HEK293 (cell line): Measurements from ENCODE around the gene KCP.

ENCODE experiments used
- CTCF ChIA-PET: fragments of 350-600 bp; formaldehyde crosslinking; extraction: SDS; loops from one replicate; lab custom pipeline; 2021; ENCODE audit warnings: antibody characterized with exemption; lab: Yijun Ruan, JAX
- POLR2A ChIA-PET: fragments of 300-600 bp; formaldehyde crosslinking; extraction: SDS; loops from one replicate; lab custom pipeline; 2020; ENCODE audit warnings: antibody characterized with exemption, inconsistent platforms; lab: Yijun Ruan, JAX
- H3K27ac ChIP-seq: fragments of 200-500 bp; sonication (Bioruptor generic); 2 replicates; pipeline ENCODE4 v1.5.1; 2014; ENCODE audit warnings: low read depth, low read length, control low read depth, inconsistent platforms; ENCODE audit errors: extremely low read depth
- H3K36me3 ChIP-seq, 2 experiments: fragments of 200-500 bp in 1 of 2; sonication (Bioruptor generic) in 1 of 2; 1 replicate in 1 of 2; 2 replicates in 1 of 2; pipeline ENCODE4 v1.5.1; 2014 to 2017; ENCODE audit warnings: inconsistent platforms in 2 of 2, low read length in 2 of 2; ENCODE audit not compliant: control insufficient read depth in 2 of 2, insufficient read depth in 1 of 2
- H3K4me1 ChIP-seq: fragments of 200-500 bp; sonication (Bioruptor generic); 2 replicates; pipeline ENCODE4 v1.5.1; 2014; ENCODE audit warnings: mild to moderate bottlenecking, low read length, inconsistent platforms; ENCODE audit not compliant: control insufficient read depth, insufficient read depth
- H3K4me3 ChIP-seq: 2 replicates; pipeline ENCODE4 v1.5.1; 2011; ENCODE audit warnings: low read depth, mild to moderate bottlenecking, control low read depth, low read length, moderate library complexity
- H3K9me3 ChIP-seq: fragments of 200-500 bp; sonication (Bioruptor generic); 2 replicates; pipeline ENCODE4 v1.5.1; 2014; ENCODE audit warnings: low read depth, low read length, inconsistent platforms; ENCODE audit not compliant: control insufficient read depth, insufficient read depth
- GLIS2 ChIP-seq: fragments of 450-650 bp; formaldehyde crosslinking; IDR thresholded peaks from 2 replicates; pipeline ENCODE4 v1.5.1; 2016; ENCODE audit warnings: missing biosample characterization, missing genetic modification characterization
- IKZF3 ChIP-seq: fragments of 450-650 bp; IDR thresholded peaks from 2 replicates; pipeline ENCODE4 v1.5.0; 2018; ENCODE audit warnings: missing biosample characterization, mild to moderate bottlenecking, missing genetic modification characterization, moderate library complexity
- KLF8 ChIP-seq: fragments of 450-650 bp; formaldehyde crosslinking; IDR thresholded peaks from 2 replicates; pipeline ENCODE4 v1.5.1; 2016; ENCODE audit warnings: missing biosample characterization, missing genetic modification characterization
- SP3 ChIP-seq: fragments of 450-650 bp; formaldehyde crosslinking; IDR thresholded peaks from 2 replicates; pipeline ENCODE4 v1.5.1; 2016; ENCODE audit warnings: missing biosample characterization, missing genetic modification characterization
- TRIM28 ChIP-seq: IDR thresholded peaks from 2 replicates; pipeline ENCODE4 v1.6.1; 2011; ENCODE audit warnings: low read length, control low read depth, borderline replicate concordance
- ZBTB17 ChIP-seq: fragments of 450-650 bp; formaldehyde crosslinking; IDR thresholded peaks from 2 replicates; pipeline ENCODE4 v1.5.1; 2016; ENCODE audit warnings: missing biosample characterization, missing genetic modification characterization
- ZFHX2 ChIP-seq: fragments of 450-650 bp; formaldehyde crosslinking; conservative IDR thresholded peaks from 2 replicates; pipeline ENCODE4 v1.5.1; 2016; ENCODE audit warnings: missing biosample characterization, missing genetic modification characterization
- ZNF10 ChIP-seq: fragments of 450-650 bp; formaldehyde crosslinking; IDR thresholded peaks from 2 replicates; pipeline ENCODE4 v1.5.1; 2017; ENCODE audit warnings: missing biosample characterization, missing genetic modification characterization
- ZNF184 ChIP-seq: fragments of 450-650 bp; IDR thresholded peaks from 2 replicates; pipeline ENCODE4 v1.5.1; 2018; ENCODE audit warnings: missing biosample characterization, mild to moderate bottlenecking, missing genetic modification characterization
- ZNF211 ChIP-seq: fragments of 450-650 bp; formaldehyde crosslinking; IDR thresholded peaks from 2 replicates; pipeline ENCODE4 v1.5.1; 2016; ENCODE audit warnings: low read depth, missing biosample characterization, missing genetic modification characterization
- ZNF501 ChIP-seq: fragments of 450-650 bp; formaldehyde crosslinking; IDR thresholded peaks from 2 replicates; pipeline ENCODE4 v1.5.1; 2016; ENCODE audit warnings: missing biosample characterization, missing genetic modification characterization
- ZNF544 ChIP-seq: fragments of 450-650 bp; formaldehyde crosslinking; IDR thresholded peaks from 2 replicates; pipeline ENCODE4 v1.5.0; 2017; ENCODE audit warnings: missing biosample characterization, missing genetic modification characterization
- ZNF548 ChIP-seq: fragments of 450-650 bp; formaldehyde crosslinking; IDR thresholded peaks from 2 replicates; pipeline ENCODE4 v1.5.1; 2016; ENCODE audit warnings: missing biosample characterization, missing genetic modification characterization
- ZNF585B ChIP-seq: fragments of 450-650 bp; formaldehyde crosslinking; IDR thresholded peaks from 2 replicates; pipeline ENCODE4 v1.5.1; 2016; ENCODE audit warnings: missing biosample characterization, missing genetic modification characterization
- ZNF654 ChIP-seq: fragments of 450-650 bp; formaldehyde crosslinking; IDR thresholded peaks from 2 replicates; pipeline ENCODE4 v1.5.1; 2016; ENCODE audit warnings: low read depth, missing biosample characterization, missing genetic modification characterization
- ZNF660 ChIP-seq: fragments of 450-650 bp; IDR thresholded peaks from 2 replicates; pipeline ENCODE4 v1.5.1; 2018; ENCODE audit warnings: missing biosample characterization, mild to moderate bottlenecking, missing genetic modification characterization
- ZNF777 ChIP-seq: fragments of 450-650 bp; formaldehyde crosslinking; IDR thresholded peaks from 2 replicates; pipeline ENCODE4 v1.5.1; 2017; ENCODE audit warnings: missing biosample characterization, missing genetic modification characterization, borderline replicate concordance
- TF ChIP-seq, protein P1 (sequence below): fragments of 450-650 bp; formaldehyde crosslinking; IDR thresholded peaks from 2 replicates; pipeline ENCODE4 v1.5.1; 2017; ENCODE audit warnings: missing biosample characterization, missing genetic modification characterization
- TF ChIP-seq, protein P2 (sequence below): fragments of 450-650 bp; formaldehyde crosslinking; IDR thresholded peaks from 2 replicates; pipeline ENCODE4 v1.5.1; 2016; ENCODE audit warnings: missing biosample characterization, missing genetic modification characterization, borderline replicate concordance

Gene KCP

DNA sequence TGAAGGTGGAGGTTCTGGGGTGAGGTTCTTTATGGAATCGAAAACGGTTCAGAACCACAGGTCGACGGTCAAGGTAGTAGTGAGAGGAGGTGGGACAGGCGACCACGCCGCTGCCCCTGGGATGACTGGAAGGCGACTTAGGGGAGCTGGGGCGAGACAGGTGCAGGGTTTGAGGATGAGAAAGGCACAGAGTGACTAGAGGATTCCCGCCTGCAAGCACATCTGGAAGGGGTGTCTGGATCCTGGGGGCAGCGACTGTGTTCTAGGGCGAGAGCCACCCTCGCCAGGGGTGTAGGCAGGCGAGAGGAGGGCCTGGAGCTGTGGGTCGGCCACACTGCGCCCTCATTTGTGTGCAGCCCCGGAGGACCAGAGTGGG lies 26.8 kb upstream of the KCP start:
- H3K9me3 ChIP-seq: no peaks in the 10 kb centered on the region
- H3K27ac ChIP-seq: peak overlapping the region; percentile 66; the same call in 1 of the 2 replicates
- no peaks in the 10 kb centered on the region for H3K4me1 ChIP-seq
- no peak overlapping the region for H3K4me3 ChIP-seq
- no peaks in the 10 kb centered on the region for H3K36me3 ChIP-seq
- ChIA-PET POLR2A (interaction anchor here (0.6 kb wide), 1 partner anchor 415 kb away, joined by 5 read pairs; no protein-coding TSS in a partner anchor), CTCF (interaction anchor here (0.7 to 1.2 kb wide), 2 partner anchors 110 to 154 kb away, joined by 4 read pairs; no protein-coding TSS in a partner anchor)
- TF ChIP-seq, protein P1, sequence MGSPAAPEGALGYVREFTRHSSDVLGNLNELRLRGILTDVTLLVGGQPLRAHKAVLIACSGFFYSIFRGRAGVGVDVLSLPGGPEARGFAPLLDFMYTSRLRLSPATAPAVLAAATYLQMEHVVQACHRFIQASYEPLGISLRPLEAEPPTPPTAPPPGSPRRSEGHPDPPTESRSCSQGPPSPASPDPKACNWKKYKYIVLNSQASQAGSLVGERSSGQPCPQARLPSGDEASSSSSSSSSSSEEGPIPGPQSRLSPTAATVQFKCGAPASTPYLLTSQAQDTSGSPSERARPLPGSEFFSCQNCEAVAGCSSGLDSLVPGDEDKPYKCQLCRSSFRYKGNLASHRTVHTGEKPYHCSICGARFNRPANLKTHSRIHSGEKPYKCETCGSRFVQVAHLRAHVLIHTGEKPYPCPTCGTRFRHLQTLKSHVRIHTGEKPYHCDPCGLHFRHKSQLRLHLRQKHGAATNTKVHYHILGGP (tag by site-specific recombination): no peak
- TF ChIP-seq ZNF777: 0 out of 2 replicates have a peak, but pooled peaks have one; percentile 25

DNA sequence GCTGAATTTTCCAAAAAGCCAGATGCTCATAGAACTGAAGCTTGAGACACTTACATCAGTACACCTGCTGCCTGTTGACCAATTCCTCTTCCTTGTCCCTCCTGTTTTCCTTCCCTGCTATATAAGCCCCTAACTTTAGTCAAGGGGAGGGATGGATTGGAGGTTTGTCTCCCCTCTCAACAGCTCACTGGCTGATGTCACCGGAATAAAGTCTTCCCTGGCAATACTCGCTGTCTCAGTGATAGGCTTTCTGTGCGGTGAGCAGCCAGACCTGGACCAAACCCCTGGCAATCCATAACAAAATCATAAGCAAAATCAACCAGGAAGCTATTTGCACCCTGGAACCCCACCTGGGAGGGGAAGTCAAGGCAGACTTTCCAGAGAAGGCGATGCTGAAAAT lies 26.3 kb upstream of the KCP start:
- Histone ChIP-seq H3K4me3 (no peak overlapping the region), H3K4me1 (no peaks in the 10 kb centered on the region), H3K9me3 (no peaks in the 10 kb centered on the region), H3K36me3 (no peaks in the 10 kb centered on the region), H3K27ac (no peak overlapping the region)
- CTCF ChIA-PET: interaction anchor here (0.7 to 1.2 kb wide), 2 partner anchors 110 to 154 kb away, joined by 4 read pairs; no protein-coding TSS in a partner anchor
- POLR2A ChIA-PET: interaction anchor here (0.6 kb wide), 1 partner anchor 1413 kb away, joined by 4 read pairs; no protein-coding TSS in a partner anchor
- peak; percentile 65; the same call in 1 of the 2 replicates for TF ChIP-seq ZBTB17 (tag by site-specific recombination)
- no peak for TF ChIP-seq ZNF10 (tag by site-specific recombination)

DNA sequence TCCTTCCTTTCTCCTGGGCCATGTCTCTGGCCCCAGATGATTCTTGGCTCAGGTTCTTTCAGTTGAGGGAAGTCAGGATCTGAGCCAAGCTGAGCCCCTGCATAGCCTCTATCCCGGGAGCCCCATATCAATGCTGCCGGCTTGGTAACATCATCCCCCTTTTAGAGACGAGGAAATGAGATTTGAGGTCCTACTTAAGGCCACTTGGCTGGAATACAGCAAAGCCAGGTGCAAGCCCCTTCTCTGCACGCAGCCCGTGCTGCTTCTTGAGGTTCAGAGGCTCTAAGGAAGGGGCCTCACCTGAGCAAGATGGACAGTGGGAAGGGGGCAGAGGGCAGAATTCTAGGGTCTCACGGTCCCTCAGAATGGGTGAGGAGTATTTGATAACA lies 24.8 kb upstream of the KCP start:
- Histone ChIP-seq H3K9me3 (no peaks in the 10 kb centered on the region), H3K36me3 (no peaks in the 10 kb centered on the region), H3K27ac (no peak overlapping the region), H3K4me3 (no peak overlapping the region), H3K4me1 (no peaks in the 10 kb centered on the region)
- ChIA-PET CTCF (no interaction called here), POLR2A (no interaction called here)
- TF ChIP-seq, protein P2, sequence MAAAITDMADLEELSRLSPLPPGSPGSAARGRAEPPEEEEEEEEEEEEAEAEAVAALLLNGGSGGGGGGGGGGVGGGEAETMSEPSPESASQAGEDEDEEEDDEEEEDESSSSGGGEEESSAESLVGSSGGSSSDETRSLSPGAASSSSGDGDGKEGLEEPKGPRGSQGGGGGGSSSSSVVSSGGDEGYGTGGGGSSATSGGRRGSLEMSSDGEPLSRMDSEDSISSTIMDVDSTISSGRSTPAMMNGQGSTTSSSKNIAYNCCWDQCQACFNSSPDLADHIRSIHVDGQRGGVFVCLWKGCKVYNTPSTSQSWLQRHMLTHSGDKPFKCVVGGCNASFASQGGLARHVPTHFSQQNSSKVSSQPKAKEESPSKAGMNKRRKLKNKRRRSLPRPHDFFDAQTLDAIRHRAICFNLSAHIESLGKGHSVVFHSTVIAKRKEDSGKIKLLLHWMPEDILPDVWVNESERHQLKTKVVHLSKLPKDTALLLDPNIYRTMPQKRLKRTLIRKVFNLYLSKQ (tag by site-specific recombination): no peak
- TF ChIP-seq KLF8 (tag by site-specific recombination): no peak
- TF ChIP-seq IKZF3: no peak
- no peak for TF ChIP-seq ZNF548 (tag by site-specific recombination)
- no peak for TF ChIP-seq ZNF654
- TF ChIP-seq SP3 (tag by site-specific recombination): no peak
- no peak for TF ChIP-seq ZNF184 (tag by site-specific recombination)
- no peak for TF ChIP-seq ZNF660 (tag by site-specific recombination)
- no peak for TF ChIP-seq ZNF501

DNA sequence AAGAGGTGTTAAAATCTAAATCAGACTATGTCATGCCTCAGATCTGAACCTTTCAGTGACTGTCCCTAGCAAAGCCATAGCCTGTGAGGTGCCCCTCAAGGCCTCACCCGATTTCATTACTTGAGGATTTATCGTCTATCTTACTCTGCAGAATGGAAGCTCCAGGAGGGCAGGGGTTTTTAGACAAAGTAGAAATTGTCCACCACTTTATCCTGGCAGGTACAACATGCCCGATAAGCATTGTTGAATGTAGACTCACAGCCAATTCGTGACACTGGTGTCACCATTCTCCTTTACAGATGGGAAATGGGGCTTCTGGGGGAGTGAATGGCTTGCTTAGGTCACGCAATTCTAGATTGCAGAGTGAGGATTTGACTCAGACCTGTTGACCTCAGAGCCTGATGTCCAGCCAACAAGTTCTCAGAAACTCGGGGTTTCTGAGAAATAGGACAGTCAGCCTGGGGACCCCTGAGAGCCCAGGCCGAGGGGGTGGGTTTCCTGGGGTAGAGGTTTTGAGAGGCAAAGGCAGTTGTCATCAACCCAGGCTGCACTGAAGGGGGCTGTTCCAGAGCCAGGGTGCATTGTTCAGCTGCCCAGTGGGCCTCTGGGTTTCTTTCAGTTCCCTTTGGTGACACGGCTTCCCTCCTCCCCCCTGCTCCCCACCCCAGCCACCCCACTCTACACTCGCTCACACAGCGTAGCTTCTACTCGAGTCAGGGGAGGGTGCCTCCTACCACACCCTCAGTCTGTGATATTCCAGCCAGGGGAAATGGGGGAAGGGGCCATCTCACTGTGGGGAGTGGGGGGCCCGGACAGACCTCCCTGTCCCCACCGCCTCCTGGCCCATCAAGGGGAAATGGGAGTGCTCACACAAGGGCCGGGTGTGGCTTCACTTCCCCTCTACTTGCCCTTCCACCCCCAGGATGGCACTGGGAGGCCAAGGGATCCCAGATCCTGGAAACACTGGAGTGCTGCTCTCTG lies 24.1 kb upstream of the KCP start:
- H3K4me3 ChIP-seq: no peak overlapping the region
- TF ChIP-seq ZNF211 (no peak), TRIM28 (no peak), ZNF585B (tag by site-specific recombination) (no peak), ZNF544 (no peak), ZFHX2 (no peak), GLIS2 (tag by site-specific recombination) (no peak)
- TF ChIP-seq, all 188 proteins: peak for 0
- CTCF ChIA-PET: no interaction called here
- no peaks in the 10 kb centered on the region for H3K4me1 ChIP-seq
- no peaks in the 10 kb centered on the region for H3K9me3 ChIP-seq
- no peaks in the 10 kb centered on the region for H3K36me3 ChIP-seq
- POLR2A ChIA-PET: no interaction called here
- H3K27ac ChIP-seq: no peak overlapping the region
